Astrocyte (in vitro differentiated cells and primary cell): ENCODE data around the gene AKAP17A.
"Not testable (repeated sequence)": the region's sequence is repeated elsewhere in the genome, so short reads cannot be mapped to it uniquely, and the experiment has no call there.

ENCODE experiments used
- CTCF ChIP-seq: IDR thresholded peaks from 2 replicates; pipeline ENCODE4 v1.5.1; 2011; ENCODE audit warnings: low read depth, mild to moderate bottlenecking, inconsistent platforms, low read length, moderate library complexity; ENCODE audit not compliant: insufficient read depth
- EZH2 ChIP-seq: IDR thresholded peaks from 2 replicates; pipeline ENCODE4 v1.6.1; 2012; ENCODE audit warnings: mild to moderate bottlenecking, low read length, inconsistent platforms; ENCODE audit not compliant: insufficient read depth

- not testable (repeated sequence) for TF ChIP-seq CTCF, EZH2
Observed at GRCh38 chrX:1557442-1557841, 34.0 kb upstream of the AKAP17A start.
